ENCODE data around the gene SPEG. TPM values are rescaled to one million over a fixed set of nuclear protein-coding genes. Genes with fewer than 3 reads are reported as not detected.

Gene SPEG
- total RNA-seq, 1 experiment from 2014 or later, result 41.5 TPM

- DNase-seq (ENCODE audit: low read depth), result no peak
These were observed 42.1 kb downstream of the SPEG start for GRCh38 chr2:219476652-219477151.

- DNase-seq (ENCODE audit: low read depth), result no peak
These were observed 42.5 kb downstream of the SPEG start for GRCh38 chr2:219477179-219477578.

GRCh38 chr2:219477815-219478214, 43.2 kb downstream of the SPEG start:
- no peak for DNase-seq (ENCODE audit: low read depth)

- DNase-seq (ENCODE audit: low read depth), result no peak
These were observed 44.3 kb downstream of the SPEG start for GRCh38 chr2:219478916-219479315.

- DNase-seq (ENCODE audit: low read depth), result no peak
These were observed 45.4 kb downstream of the SPEG start for GRCh38 chr2:219480004-219480403.

- DNase-seq (ENCODE audit: low read depth), result no peak
These were observed 48.2 kb downstream of the SPEG start for GRCh38 chr2:219482674-219483405.

GRCh38 chr2:219483451-219484342, 49.1 kb downstream of the SPEG start:
- DNase-seq (ENCODE audit: low read depth), result no peak

- no peak for DNase-seq (ENCODE audit: low read depth)
These were observed 49.9 kb downstream of the SPEG start for GRCh38 chr2:219484343-219485200.

GRCh38 chr2:219485201-219485580, 50.5 kb downstream of the SPEG start:
- DNase-seq (ENCODE audit: low read depth), result no peak

GRCh38 chr2:219486380-219486959, 51.8 kb downstream of the SPEG start:
- no peak for DNase-seq (ENCODE audit: low read depth)

- no peak for DNase-seq (ENCODE audit: low read depth)
These were observed 53.7 kb downstream of the SPEG start for GRCh38 chr2:219488149-219488843.

- DNase-seq (ENCODE audit: low read depth), result no peak
These were observed 54.2 kb downstream of the SPEG start for GRCh38 chr2:219488844-219489194.

GRCh38 chr2:219489315-219489714, 54.7 kb downstream of the SPEG start:
- DNase-seq (ENCODE audit: low read depth), result no peak

GRCh38 chr2:219490186-219490585, 55.5 kb downstream of the SPEG start:
- no peak for DNase-seq (ENCODE audit: low read depth)

GRCh38 chr2:219490600-219491130, 56.0 kb downstream of the SPEG start:
- no peak for DNase-seq (ENCODE audit: low read depth)

- DNase-seq (ENCODE audit: low read depth), result no peak
These were observed 56.8 kb downstream of the SPEG start for GRCh38 chr2:219491278-219491963.

- no peak for DNase-seq (ENCODE audit: low read depth)
These were observed 57.9 kb downstream of the SPEG start for GRCh38 chr2:219492575-219492974.

- DNase-seq (ENCODE audit: low read depth), result no peak
These were observed 58.4 kb downstream of the SPEG start for GRCh38 chr2:219493086-219493485.

GRCh38 chr2:219494952-219495530, 60.4 kb downstream of the SPEG start:
- no peak for DNase-seq (ENCODE audit: low read depth)

Measured in LHCN-M2 (cell line).